SIG-M5 (cell line): ENCODE data around the gene GLB1L.
"Not testable (repeated sequence)": the region's sequence is repeated elsewhere in the genome, so short reads cannot be mapped to it uniquely, and the experiment has no call there.

Experiments used
- DNase-seq: peaks from one replicate; lab custom pipeline; 2025; lab: John Stamatoyannopoulos, UW

Gene GLB1L

DNA sequence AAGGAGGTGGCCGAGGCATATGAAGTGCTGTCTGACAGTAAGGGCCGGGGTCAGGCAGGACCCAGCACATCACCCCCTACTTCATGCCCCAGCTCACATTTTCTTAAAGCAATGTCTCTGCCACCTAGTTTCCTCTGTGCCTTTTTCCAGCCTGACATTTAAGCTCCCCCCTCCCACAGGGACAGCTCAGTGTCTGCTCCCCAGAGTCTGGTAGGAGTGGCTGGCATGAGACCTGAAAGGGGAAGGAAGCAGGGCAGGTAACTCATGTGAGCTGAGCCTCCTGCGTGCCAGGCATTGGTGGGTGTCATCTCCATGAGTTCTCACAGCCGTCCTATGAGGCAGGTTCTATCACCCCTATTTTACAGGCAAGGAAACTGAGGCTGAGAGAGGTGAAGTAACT, 35.4 kb upstream of the GLB1L start:
- no peak for DNase-seq

- no peak for DNase-seq
Measured at GRCh38 chr2:219279916-219280516, 34.8 kb upstream of the GLB1L start.

- DNase-seq, result peak; percentile 89
Measured at GRCh38 chr2:219279151-219279915, 34.1 kb upstream of the GLB1L start, which contains the start of gene DNAJB2. Gene DNAJB2, plus strand, starts transcription at chr2:219279366. Its CDS starts 468 bp downstream, at chr2:219279834.

GRCh38 chr2:219278655-219279150, 33.5 kb upstream of the GLB1L start:
- no peak for DNase-seq

DNA sequence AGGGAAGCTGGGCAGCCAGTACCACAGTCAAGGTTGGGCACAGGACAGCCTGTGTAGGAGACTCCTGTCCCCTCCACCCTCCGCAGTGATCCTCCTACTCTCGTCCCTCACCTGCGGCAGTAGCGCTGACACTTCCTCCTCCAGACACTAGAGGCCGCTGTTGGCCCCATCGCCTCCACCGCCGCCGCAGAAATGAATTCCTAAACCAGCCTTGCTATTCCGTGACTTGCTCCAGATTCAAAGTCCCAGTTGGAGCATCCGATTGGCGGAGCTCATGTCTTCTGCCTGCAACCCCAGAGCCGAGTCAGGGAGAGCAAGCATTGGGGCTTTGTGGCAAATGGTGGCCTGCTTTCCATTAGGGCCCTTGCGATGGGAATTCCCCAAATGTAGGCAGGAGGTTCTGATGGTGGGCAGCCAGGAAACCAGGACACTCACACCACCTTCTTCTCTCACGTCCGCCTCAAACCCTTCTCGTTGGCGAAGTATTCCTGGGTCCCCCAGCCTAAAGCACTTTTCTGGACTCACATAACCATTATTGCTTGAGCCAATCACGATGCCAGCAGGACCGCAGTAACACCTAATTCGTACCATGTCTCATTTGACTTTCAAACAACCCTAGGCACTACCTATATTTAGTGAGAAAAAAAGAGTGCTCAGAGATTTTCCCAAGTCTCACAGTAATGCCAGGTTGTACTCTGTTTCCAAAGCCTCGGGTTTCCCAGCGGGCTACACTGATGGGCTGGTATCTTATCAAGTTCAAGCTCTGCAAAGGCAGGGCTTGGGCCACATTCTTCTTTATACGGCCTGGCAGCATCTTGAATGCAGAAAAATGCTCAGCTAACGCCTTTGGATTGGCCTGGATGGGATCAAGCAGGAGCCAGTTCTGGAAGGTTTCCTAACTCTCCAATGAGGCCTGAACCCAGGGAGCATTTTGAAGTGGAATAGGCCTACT, 32.7 kb upstream of the GLB1L start:
- DNase-seq, result no peak

DNA sequence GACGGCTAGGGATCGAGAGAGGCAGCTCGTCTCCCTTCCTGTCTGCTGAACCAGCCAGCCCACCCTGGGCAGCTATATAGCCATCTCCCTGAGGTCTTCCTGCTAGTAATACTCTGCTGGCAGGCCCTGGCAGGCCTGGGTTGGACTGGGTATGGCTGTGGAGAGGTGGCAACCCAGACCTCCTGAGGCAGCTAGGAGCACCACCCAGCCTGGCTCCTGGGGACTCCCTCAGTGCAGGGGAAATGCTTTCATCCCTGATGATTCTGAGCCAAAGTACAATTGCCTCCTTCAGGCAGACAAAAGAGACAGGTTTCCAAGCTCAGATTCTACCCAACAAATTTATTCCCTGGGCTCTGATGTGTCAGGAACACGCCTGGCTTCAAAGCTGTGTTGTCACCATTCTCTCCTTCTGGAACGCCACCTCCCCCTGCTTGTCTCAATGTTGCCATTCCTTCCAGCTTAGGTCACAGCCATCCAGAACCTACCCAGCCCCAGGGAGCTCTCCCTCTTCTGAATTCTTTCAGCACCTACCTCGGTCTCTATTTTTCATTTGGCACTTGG, 29.2 kb upstream of the GLB1L start:
- DNase-seq, result no peak

DNA sequence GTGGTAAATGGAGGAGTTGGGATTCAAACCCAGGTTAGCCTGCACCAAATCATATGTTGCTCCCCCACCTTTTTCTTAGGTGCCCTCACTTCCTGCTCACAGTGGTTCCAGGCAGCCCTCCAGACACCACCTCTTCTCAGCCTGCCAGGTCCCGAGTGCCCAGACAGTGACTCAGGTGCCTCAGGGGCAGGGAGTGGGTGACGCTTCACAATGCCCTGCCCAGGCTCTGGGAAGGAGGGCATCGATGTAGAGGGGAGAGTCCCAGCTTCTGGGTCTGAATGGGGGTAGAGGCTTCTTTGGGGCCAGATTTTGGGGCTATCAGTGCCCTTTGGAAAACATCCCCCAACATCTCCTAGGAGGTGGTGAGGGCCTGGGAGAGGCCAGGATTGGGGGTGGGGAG, 28.7 kb upstream of the GLB1L start:
- DNase-seq, result no peak

DNA sequence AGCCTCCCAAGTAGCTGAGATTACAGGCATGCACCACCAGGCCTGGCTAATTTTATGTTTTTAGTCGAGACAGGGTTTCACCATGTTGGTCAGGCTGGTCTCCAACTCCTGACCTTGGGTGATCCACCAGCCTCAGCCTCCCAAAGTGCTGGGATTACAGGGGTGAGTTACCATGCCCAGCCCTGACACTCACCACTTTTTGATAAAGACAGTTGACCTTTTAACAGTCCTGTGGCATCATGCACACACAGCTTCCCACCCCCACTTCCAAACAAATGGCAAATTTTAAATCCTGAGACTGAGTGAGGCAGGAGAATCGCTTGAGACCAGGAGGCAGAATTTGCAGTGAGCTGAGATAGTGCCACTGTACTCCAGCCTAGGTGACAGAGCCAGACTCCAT, 27.8 kb upstream of the GLB1L start:
- DNase-seq, result no peak

GRCh38 chr2:219272356-219272755, 27.1 kb upstream of the GLB1L start:
- no peak for DNase-seq

DNA sequence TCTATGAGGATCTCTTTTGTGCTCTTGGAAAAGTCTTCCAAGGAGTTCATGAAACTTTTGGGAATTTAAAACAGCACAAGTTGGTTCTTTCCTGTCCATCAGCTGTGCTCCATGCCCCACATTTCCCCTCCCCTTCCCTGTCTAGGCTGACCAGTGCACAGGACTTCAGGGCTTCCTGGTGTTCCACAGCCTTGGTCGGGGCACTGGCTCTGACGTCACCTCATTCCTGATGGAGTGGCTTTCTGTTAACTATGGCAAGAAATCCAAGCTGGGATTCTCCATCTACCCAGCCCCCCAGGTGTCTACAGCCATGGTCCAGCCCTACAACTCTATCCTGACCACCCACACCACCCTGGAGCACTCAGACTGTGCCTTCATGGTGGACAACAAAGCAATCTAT, 25.8 kb upstream of the GLB1L start:
- DNase-seq, result no peak

- DNase-seq, result no peak
Measured at GRCh38 chr2:219270055-219270372, 24.8 kb upstream of the GLB1L start.

- DNase-seq, result no peak
Measured at GRCh38 chr2:219269362-219270054, 24.3 kb upstream of the GLB1L start.

DNA sequence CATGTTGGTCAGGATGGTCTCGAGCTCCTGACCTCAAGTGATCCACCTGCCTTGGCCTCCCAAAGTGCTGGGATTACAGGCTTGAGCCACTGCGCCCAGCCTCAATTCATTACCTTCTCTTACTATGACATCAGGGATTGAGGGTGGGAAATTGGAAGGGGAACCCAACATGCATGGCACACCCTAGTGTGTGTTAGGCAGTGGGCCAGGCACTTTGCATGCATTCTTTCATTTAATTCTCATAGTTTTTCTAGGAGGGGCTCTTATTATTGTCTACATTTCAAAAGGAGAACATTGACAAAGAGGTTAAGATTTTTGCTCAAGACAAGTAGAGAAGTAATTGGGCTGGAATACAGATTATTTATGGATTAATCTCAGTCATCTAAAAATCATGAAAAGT, 23.1 kb upstream of the GLB1L start:
- DNase-seq, result no peak

DNA sequence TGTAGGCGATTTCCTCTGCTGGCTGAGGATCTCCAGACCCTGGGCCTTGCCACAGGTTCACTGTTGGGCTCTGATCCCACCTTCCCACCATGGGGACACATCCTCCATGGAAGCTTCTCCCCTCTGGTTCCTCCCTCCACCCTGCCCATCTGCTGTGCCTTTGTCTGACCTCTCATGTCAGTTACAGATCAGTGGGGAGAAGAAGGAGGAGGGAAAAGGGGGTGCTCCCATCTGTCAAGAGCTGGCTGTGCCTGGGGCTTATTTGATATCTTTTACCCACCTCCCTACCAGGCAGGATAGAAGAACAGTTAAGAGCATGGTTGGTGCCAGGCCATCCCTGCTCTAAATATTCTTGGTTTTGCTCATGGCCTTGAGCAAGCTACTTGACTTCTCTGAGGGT, 21.6 kb upstream of the GLB1L start:
- no peak for DNase-seq

DNA sequence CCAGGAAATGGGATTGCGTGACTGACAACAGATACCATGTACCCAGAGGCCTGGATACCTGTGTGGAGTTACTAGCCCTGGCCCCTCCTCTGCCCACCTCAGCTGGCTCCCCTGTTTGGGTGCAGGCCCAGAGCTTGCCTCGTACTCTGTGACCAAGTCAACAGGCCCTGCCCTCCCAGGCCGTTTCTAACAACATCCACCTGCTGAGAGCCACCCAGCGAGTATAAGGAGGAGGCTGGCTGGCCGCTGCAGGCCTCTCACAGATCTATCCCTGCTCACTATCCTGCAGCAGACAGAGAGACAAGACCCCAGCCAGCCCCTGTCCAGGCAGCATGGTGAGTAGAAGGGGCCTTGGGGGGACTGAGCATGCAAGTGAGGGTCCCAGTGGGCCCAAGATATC, 21.0 kb upstream of the GLB1L start:
- no peak for DNase-seq

DNA sequence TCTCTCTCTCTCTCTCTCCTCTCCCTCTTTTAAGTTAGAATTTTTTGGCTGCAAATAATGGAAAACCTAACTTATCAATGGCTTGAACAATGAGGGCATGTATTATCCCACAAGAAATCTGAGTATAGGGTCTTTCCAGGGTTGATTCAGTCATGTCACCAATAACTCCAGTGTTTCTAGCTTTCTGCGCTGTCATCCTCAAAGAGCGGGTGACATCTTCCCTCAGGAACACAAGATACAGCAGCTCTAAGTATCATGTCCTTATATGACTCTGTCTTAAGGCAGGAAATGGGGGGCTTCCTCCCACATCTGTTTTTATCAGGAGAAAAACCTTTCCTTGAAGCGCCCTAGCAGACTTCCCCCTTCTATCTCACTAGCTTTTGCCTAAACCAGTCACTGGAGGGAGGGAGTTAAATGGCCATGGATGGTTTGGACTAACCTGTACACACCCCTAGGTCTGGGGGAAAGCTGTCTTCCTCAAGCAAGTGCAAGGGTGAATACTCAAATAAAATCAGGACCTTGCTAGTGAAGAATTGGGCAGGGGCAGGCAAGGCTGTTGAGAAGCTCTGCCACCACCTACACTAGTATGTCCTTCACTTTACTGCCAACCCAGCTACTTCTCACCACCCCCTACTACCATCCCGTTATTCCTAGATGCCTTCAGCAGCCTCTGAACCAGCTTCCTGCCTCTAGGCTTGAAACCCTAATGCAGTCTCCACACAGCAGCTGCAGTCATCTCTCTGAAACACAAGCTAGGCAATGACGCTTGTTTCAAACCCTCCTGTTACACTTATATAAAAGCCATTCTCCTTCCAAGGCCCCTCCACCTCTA, 16.0 kb upstream of the GLB1L start:
- DNase-seq, result no peak

GRCh38 chr2:219258942-219259341, 13.7 kb upstream of the GLB1L start:
- DNase-seq, result not testable (repeated sequence)

GRCh38 chr2:219254590-219255201, 9.5 kb upstream of the GLB1L start:
- DNase-seq, result peak; percentile 77

- no peak for DNase-seq
Measured at GRCh38 chr2:219253753-219254589, 8.7 kb upstream of the GLB1L start, which contains the start of gene TUBA4A. Gene TUBA4A, minus strand, starts transcription at chr2:219253918. Its CDS starts 60 bp downstream, at chr2:219253858.
